OCI-LY7 (cell line): ENCODE data around the gene CTNNBL1.

Experiments
- EZH2phosphoT487 ChIP-seq: fragments of 200-600 bp; sonication (generic); IDR thresholded peaks from 2 replicates; pipeline ENCODE4 v1.6.1; 2018; ENCODE audit warnings: low read depth, borderline replicate concordance, mild to moderate bottlenecking, mixed run types, antibody characterized with exemption, low read length, moderate library complexity, mixed read lengths
- TF ChIP-seq, protein P1 (sequence below): fragments of 200-600 bp; sonication (generic); conservative IDR thresholded peaks from 2 replicates; pipeline ENCODE4 v1.5.1; 2014; ENCODE audit warnings: mild to moderate bottlenecking, antibody characterized with exemption, low read length, moderate library complexity, mixed read lengths

DNA sequence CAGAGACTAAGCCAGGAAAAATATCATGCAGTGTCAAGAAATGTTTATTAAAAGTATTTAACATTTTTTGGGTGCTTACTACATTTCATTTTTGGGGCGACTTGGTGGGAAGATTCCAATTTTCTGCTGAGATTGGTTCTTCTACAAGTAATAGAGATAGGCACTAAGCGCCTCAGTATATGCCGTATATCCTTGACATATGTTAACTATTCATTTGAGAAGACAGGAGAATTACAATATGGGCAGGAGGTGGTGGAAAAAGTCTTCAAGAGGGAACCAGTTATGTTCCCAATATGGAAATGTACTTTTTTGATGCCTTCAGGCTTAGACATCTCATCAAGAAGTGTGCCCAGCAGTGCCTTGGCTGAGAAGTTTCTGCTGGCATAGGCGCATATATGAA lies 6.5 kb downstream of the CTNNBL1 start:
- TF ChIP-seq, protein P1, sequence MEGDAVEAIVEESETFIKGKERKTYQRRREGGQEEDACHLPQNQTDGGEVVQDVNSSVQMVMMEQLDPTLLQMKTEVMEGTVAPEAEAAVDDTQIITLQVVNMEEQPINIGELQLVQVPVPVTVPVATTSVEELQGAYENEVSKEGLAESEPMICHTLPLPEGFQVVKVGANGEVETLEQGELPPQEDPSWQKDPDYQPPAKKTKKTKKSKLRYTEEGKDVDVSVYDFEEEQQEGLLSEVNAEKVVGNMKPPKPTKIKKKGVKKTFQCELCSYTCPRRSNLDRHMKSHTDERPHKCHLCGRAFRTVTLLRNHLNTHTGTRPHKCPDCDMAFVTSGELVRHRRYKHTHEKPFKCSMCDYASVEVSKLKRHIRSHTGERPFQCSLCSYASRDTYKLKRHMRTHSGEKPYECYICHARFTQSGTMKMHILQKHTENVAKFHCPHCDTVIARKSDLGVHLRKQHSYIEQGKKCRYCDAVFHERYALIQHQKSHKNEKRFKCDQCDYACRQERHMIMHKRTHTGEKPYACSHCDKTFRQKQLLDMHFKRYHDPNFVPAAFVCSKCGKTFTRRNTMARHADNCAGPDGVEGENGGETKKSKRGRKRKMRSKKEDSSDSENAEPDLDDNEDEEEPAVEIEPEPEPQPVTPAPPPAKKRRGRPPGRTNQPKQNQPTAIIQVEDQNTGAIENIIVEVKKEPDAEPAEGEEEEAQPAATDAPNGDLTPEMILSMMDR, result no peak
- TF ChIP-seq EZH2phosphoT487, result no peak
